Stimulated activated CD4-positive, alpha-beta T cell treated with anti-CD3 and anti-CD28 coated beads, TNF-alpha, amount 100 ng/mL, for 1 hour (primary cell): ENCODE measurements around the gene SAMD14.

Experiments used
- DNase-seq, 3 donors: peaks; one replicate each; pipeline ENCODE4 v3.0.0-alpha.2; 2020; ENCODE audit warnings: low read depth in 3 of 3, low spot score in 1 of 3

Gene SAMD14

DNA sequence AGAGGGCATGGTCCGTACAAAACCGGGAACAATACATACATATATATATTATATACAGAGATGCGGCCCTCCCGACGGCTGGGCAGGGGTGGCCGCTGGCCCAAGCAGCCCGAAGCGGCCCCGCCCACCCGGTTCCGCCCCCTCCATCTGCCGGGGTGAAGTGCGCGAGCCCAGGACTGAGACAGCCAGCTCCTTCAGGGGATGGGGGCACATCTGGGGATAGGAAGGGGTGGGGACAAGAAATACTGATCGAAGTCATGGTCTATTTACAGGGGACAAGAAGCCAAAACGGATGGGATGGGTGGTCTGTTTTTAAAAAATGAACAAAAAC lies 3.8 kb upstream of the SAMD14 start:
- no peak for DNase-seq

DNA sequence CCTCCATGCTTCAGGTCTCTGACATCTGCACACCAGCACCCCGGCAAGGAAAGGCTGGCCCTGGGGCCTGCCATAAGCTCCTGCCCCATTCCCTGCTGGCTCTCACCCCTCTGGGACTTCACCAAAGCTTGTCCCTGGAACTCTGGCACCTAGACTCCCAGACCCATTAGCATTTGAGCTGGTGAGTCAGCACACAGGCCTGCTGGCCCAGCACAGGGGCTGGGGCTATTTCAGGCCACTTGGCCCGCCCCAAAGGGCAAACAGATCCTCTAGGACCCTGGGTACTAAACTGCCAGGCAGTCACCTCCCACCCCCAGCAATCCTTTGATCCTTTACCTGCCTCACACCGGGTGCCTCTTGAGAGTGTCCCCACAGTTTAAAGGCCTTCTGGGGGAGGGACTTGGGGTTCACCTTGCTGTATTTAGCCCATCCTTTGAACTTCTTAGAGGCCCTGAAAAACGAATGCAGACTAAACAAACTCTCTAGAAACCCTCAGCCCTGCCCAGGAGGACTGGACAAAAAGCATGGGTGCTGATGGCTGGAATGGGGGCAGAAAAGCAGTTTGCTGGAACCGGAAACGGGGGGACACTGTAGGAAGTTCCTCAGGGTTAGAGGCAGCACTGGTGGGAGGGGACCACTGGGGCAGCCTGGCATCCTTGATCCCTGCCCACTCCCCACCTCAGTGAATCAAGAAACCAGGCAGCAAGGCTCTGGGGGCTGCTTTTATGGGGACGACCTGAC lies 3.2 kb upstream of the SAMD14 start:
- no peak for DNase-seq

GRCh38 chr17:50132104-50132794 lies 2.3 kb upstream of the SAMD14 start:
- DNase-seq, result no peak

DNA sequence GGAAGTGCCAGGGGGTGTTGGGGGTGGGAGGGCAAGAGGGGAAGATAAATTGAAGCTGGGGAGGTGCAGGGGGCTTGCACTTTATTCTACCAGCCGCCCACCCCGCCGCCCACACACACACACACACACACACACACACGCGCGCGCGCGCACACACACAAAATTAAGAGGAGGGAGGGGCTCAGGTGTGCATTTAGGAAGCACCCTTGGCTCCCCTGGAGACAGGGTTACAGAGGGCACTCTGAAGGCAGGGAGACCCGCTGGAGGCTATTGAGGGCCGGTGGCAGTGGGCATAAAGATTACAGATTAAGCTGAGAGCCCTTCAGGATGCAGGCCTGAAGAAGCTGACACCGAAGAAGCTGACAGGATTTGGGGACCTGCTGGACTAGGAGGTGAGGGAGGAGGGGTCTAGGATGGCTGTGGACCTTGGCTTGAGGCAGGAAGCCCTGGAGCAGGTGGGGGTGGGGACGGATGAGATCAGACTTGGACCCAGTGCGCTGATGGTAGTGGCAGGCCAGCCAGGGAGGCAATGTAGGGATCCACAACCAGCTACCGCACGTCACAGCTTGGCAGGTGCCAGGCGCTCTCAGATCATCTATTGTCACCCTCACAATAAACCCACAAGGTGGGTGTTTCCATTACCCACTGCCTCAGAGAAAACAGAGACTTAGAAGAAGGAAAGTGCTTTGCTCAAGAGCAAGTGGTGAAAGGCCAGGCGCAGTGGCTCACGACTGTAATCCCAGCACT lies 772 bp upstream of the SAMD14 start:
- no peak for DNase-seq

GRCh38 chr17:50129353-50129727 lies 620 bp downstream of the SAMD14 start:
- no peak for DNase-seq

- DNase-seq, result no peak
These were observed 1.3 kb downstream of the SAMD14 start for GRCh38 chr17:50128441-50129352.

- DNase-seq, result no peak
These were observed 2.1 kb downstream of the SAMD14 start for GRCh38 chr17:50127697-50128361.

GRCh38 chr17:50125420-50125997 lies 4.5 kb downstream of the SAMD14 start:
- DNase-seq, result no peak

DNA sequence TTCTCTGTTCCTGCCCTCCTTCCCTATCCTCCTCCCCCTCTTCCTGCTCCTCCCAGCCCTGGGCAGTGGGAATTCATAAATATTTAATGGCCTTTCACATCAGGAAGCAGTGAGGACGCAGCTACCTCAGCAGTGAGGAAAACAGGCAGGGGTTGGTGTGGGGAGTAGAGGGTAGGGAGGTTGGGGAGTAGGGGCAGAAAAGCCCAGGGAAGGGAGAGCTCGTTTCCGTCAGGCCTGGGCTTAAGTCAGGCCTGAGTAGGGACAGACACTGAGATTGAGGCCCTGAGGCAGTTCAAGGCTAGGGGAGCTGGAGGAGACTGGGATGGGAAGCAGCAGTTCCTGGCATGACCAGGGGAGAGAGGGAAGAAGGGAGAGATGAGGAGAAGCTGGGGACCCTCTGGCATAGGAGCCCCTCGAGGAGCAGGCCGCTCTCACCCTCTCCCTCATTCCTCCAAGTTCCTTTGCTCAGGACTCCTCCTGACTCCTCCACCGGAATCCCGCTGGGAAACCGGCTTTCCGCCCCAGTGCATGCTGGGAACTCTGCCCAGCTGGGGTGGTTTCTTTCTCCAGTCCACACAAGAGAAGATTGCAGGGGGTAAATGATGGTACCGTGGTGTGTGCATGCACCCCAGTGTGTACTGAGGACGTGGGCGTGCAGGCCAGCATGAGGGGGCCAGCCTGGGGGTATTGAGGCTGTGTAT lies 6.2 kb downstream of the SAMD14 start:
- DNase-seq, result no peak

GRCh38 chr17:50122945-50123344 lies 7.0 kb downstream of the SAMD14 start:
- DNase-seq, result no peak

DNA sequence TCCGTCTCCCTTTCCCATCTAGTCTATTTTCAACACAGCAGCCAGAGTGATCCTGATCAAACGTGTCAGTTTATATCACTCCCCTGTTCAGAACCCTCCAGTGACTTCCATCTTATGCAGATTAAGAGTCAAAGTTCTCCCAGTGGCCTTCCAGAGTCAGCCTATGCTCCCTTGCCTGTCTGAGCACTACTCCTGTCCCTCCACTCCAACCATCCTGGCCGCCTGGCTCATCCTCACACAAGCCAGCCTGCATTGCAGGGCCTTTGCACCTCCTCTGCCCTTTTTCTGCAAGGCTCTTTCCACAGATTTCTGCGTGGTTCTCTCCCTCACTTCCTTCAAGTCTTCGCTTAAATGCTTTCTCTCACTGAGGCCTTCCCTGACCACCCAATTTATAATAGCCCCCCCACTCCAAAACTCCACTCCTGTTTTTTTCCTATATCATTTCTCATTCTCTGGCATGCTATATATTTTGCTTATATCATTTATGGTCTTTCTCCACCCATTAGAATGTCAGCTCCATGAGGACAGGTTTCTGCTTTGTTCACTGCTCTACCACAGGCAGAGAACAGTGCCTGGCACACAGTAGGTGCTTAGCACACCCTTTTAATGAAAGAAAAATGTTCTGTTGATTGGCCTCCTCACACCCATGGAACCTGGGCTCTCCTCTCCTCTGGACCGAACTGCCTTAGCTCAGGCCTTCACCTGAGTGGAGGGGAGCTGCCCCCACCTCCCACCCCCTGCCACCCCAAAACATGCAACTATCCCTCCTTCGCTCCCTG lies 9.3 kb downstream of the SAMD14 start:
- no peak for DNase-seq

DNA sequence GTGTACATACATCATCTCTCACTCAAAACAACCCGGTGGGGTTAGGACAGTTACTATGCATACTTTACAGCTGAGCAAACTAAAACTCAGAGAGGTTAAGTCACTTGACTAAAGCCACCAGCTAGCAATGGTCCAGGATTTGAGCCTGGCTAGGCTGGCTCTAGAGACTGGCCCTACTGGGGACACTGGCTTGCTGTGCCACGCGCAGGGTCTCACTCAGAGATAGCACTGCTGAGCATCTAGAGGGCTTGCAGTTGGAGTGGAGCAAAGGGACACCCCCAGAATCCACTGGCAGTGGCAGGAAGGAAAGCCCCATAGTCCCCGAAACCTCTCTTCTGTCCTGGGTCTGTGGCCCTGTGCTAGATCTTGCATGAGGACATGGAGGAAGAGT lies 11.1 kb downstream of the SAMD14 start:
- DNase-seq, result no peak

DNA sequence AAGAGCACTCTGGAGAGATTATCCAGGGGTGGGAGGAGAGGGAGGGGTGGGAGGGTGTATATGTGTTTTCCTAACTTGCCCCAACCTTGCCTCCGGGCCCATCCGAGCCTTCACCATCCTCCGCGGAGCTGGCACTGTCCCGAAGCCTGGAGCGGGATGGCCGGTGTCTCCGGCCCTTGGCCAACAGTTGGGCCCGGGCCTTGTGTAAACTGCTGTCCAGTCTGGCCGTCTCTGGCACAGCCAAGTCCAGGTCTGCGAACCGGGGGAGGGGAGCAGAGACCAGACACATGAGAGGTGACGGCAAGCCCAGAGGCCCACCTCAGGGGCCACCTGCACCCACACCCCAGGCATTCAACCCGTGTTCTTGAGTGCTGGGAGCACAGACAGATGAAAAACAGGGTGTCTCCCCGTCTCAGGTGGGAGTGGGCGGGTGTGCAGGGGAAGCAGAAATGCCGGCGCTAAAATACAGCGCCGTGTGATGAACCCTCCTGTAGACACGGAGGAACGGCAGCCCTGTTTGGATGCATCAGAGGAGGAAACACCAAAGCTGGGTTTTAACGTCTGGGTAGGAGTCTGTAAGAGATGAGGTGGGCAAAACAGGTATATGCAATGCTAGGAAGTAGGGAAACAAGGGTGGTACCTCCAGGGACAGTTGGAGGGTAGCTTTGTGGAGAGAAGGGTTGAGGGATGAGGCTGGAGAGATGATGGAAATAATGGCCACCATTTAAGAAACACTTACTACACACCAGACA lies 11.7 kb downstream of the SAMD14 start:
- no peak for DNase-seq

GRCh38 chr17:50117202-50118051 lies 12.5 kb downstream of the SAMD14 start:
- DNase-seq, result peak in 2 of 3 donors; percentile 31 to 46

- no peak for DNase-seq
These were observed 14.2 kb downstream of the SAMD14 start for GRCh38 chr17:50115756-50116155.

DNA sequence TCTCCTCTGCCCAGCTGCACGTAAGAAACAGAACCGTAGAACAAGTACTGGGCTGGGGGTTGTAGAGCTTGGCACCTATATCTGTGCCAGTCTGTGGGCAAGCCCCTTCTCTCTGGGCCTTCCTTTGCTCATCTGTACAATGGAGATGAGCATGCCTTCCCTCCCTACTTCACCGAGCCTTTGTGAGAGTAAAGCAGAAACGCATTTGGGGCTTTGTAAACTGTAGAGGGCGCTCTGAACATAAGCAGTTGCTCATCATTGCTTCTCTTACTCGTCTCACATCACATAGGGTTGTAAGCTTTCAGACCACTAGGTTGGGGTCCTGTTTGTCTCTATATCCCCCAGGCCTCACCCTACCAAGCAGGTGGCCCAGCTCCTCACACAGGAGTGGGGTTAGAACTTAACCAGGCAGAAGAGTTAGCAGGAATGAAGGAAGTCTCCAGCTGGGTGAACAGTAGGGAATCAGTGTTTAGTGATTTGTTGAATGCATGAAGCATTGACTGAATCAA lies 15.1 kb downstream of the SAMD14 start:
- no peak for DNase-seq

DNA sequence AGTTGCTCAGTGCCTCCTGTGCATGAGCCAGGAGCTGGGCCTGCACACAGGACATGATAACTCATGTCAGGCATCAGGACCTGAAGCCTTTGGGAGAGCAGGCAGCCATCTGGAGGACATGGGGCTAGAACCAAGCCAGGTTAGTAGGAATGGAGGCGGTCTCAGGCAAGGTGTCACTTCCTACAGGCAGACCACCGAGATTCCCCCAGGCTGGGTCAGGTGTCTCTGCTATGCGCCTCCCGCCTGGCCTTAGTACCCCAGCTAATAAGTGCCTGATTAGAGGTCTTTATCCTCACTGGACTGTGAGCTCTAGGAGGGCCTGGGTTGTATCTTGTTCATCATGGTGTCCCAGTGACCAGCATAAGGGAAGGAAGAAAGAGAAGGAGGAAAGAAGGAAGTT lies 15.6 kb downstream of the SAMD14 start:
- DNase-seq, result no peak
